ENCODE data around the gene PRAMEF8.
"Not testable (repeated sequence)": the region's sequence is repeated elsewhere in the genome, so short reads cannot be mapped to it uniquely, and the experiment has no call there.

GRCh38 chr1:13234057-13234456, 50.9 kb downstream of the PRAMEF8 start:
- TF ChIP-seq CTCF (IDR thresholded peaks at IDR 0.05; ENCODE audit: poor library complexity); EZH2phosphoT487 (IDR thresholded peaks at IDR 0.05; ENCODE audit: low read depth, severe bottlenecking, unreplicated experiment); EZH2 (IDR thresholded peaks at IDR 0.05; ENCODE audit: borderline replicate concordance): not testable (repeated sequence)

Measured in hepatocyte (in vitro differentiated cells).